GM12878 (cell line): ENCODE results near the gene NDUFS4. TPM values are rescaled to one million over a fixed set of nuclear protein-coding genes. Genes with fewer than 3 reads are reported as not detected.

Experiments
- ATAC-seq: fragments of 200-7000 bp; cut with Tn5 transposase; 3 replicates; pipeline ENCODE4 v1.9.1; 2020; ENCODE audit warnings: mild to moderate bottlenecking, moderate library complexity
- BruUV-seq: library from RNA; stranded (reverse); fragments of 400-500 nt; replicated peaks from 2 replicates; lab custom pipeline; 2021; lab: Mats Ljungman, UMichigan
- CTCF ChIA-PET: fragments of 300-600 bp; sonication (Branson Sonifier 250); formaldehyde crosslinking; extraction: SDS; loops from one replicate; lab custom pipeline; 2021; ENCODE audit warnings: inconsistent platforms; lab: Yijun Ruan, JAX
- POLR2A ChIA-PET: fragments of 350-600 bp; formaldehyde crosslinking; extraction: SDS; loops from one replicate; lab custom pipeline; 2021; ENCODE audit warnings: inconsistent platforms; lab: Charles Lee
- RAD21 ChIA-PET: fragments of 300-600 bp; sonication (Branson Sonifier 250); formaldehyde crosslinking; loops from one replicate; lab custom pipeline; 2023; ENCODE audit warnings: antibody characterized with exemption; ENCODE audit not compliant: unreplicated experiment; lab: Charles Lee
- SMC1A ChIA-PET: fragments of 300-600 bp; sonication (Branson Sonifier 250); formaldehyde crosslinking; loops from one replicate; lab custom pipeline; 2023; ENCODE audit not compliant: unreplicated experiment, uncharacterized antibody; lab: Charles Lee
- DNase-seq: peaks from one replicate; pipeline ENCODE4 v3.0.0-alpha.2; 2011; ENCODE audit warnings: low read depth, low spot score
- FAIRE-seq: peaks from 3 replicates; lab custom pipeline; 2011; peaks lifted over from hg19 to GRCh38; lab: Jason Lieb, UNC
- H2AFZ ChIP-seq: 2 replicates; pipeline ENCODE4 v1.6.0; 2011; ENCODE audit warnings: low read depth, low read length, control low read depth; ENCODE audit not compliant: control insufficient read depth
- H3K27ac ChIP-seq: 2 replicates; pipeline ENCODE4 v1.5.1; 2011; ENCODE audit warnings: control low read depth; ENCODE audit not compliant: control insufficient read depth, insufficient read depth
- H3K27me3 ChIP-seq, 2 experiments: replicated peaks in 1 of 2; 2 replicates each; pipeline versions ENCODE4 v1.6.0 to v1.6.1; 2011; ENCODE audit warnings: low read length in 1 of 2; ENCODE audit not compliant: control insufficient read depth in 2 of 2, insufficient read depth in 2 of 2
- H3K36me3 ChIP-seq, 2 experiments: 2 replicates each; pipeline ENCODE4 v1.5.1; 2011; ENCODE audit warnings: low read length in 1 of 2; ENCODE audit not compliant: control insufficient read depth in 2 of 2, insufficient read depth in 2 of 2
- H3K4me1 ChIP-seq: 2 replicates; pipeline ENCODE4 v1.6.1; 2011; ENCODE audit warnings: mild to moderate bottlenecking, low read length, moderate library complexity, mixed read lengths; ENCODE audit not compliant: control insufficient read depth, insufficient read depth
- H3K4me2 ChIP-seq: 2 replicates; pipeline ENCODE4 v1.6.0; 2011; ENCODE audit warnings: control low read depth; ENCODE audit not compliant: control insufficient read depth, insufficient read depth
- H3K4me3 ChIP-seq: fragments of 200-600 bp; sonication (generic); 2 replicates; pipeline ENCODE4 v1.5.1; 2016
- H3K79me2 ChIP-seq: 2 replicates; pipeline ENCODE4 v1.6.0; 2011; ENCODE audit warnings: low read length; ENCODE audit not compliant: control insufficient read depth, insufficient read depth
- H3K9ac ChIP-seq: 2 replicates; pipeline ENCODE4 v1.8.0; 2011; ENCODE audit warnings: low read length, control low read depth, mixed read lengths; ENCODE audit not compliant: control insufficient read depth, insufficient read depth
- H3K9me3 ChIP-seq: replicated peaks from 3 replicates; pipeline ENCODE4 v1.5.1; 2011; ENCODE audit warnings: mild to moderate bottlenecking, low read length; ENCODE audit not compliant: control insufficient read depth, insufficient read depth
- H4K20me1 ChIP-seq: 2 replicates; pipeline ENCODE4 v1.6.0; 2011; ENCODE audit not compliant: control insufficient read depth, insufficient read depth
- CHD1 ChIP-seq: IDR thresholded peaks from 2 replicates; pipeline ENCODE4 v1.6.1; 2012; ENCODE audit warnings: low read depth, low read length, improper control_type of control experiment
- CHD4 ChIP-seq: fragments of 200-600 bp; sonication (generic); IDR thresholded peaks from 2 replicates; pipeline ENCODE4 v1.6.1; 2016; ENCODE audit warnings: mild to moderate bottlenecking
- EGR1 ChIP-seq, 2 experiments: IDR thresholded peaks; 1 replicate in 1 of 2; 2 replicates in 1 of 2; pipeline ENCODE4 v1.6.1; 2011 to 2012; ENCODE audit warnings: low read depth in 2 of 2, low read length in 2 of 2, borderline replicate concordance in 1 of 2, mild to moderate bottlenecking in 1 of 2, moderate library complexity in 1 of 2
- JUND ChIP-seq: IDR thresholded peaks from 2 replicates; pipeline ENCODE4 v1.6.1; 2012; ENCODE audit warnings: low read depth, mild to moderate bottlenecking, low read length, improper control_type of control experiment, moderate library complexity
- KAT2A ChIP-seq: conservative IDR thresholded peaks from 2 replicates; pipeline ENCODE4 v1.6.1; 2011; ENCODE audit warnings: low read depth, low read length; ENCODE audit not compliant: control insufficient read depth
- MEF2B ChIP-seq: fragments of 450-650 bp; IDR thresholded peaks from 2 replicates; pipeline ENCODE4 v1.6.1; 2018; ENCODE audit warnings: mild to moderate bottlenecking, moderate library complexity; ENCODE audit not compliant: partially characterized antibody, poor library complexity, severe bottlenecking
- MTA2 ChIP-seq: fragments of 450-650 bp; IDR thresholded peaks from 2 replicates; pipeline ENCODE4 v1.6.1; 2016; ENCODE audit warnings: low read depth, mild to moderate bottlenecking, moderate library complexity
- MYC ChIP-seq: IDR thresholded peaks from 2 replicates; pipeline ENCODE4 v1.6.1; 2011; ENCODE audit warnings: mild to moderate bottlenecking, low read length, moderate library complexity, inconsistent platforms; ENCODE audit not compliant: insufficient read depth, insufficient replicate concordance, insufficient read length, severe bottlenecking
- POU2F2 ChIP-seq: IDR thresholded peaks from 3 replicates; pipeline ENCODE4 v1.6.1; 2011; ENCODE audit warnings: low read depth, mild to moderate bottlenecking, low read length, borderline replicate concordance
- RB1 ChIP-seq: fragments of 450-650 bp; formaldehyde crosslinking; IDR thresholded peaks from 2 replicates; pipeline ENCODE4 v1.6.1; 2017; ENCODE audit warnings: mild to moderate bottlenecking, borderline replicate concordance
- SUPT20H ChIP-seq: IDR thresholded peaks from 2 replicates; pipeline ENCODE4 v1.6.1; 2011; ENCODE audit warnings: low read depth, mild to moderate bottlenecking, low read length, moderate library complexity, borderline replicate concordance; ENCODE audit not compliant: control insufficient read depth
- YY1 ChIP-seq: IDR thresholded peaks from 2 replicates; pipeline ENCODE4 v1.6.1; 2011; ENCODE audit warnings: low read depth, mild to moderate bottlenecking, low read length
- ZBED1 ChIP-seq: IDR thresholded peaks from 2 replicates; pipeline ENCODE4 v1.6.1; 2016; ENCODE audit warnings: borderline replicate concordance
- WGBS: methylation state at CpG from one replicate; pipeline ENCODE4 v1.1.6; 2016; ENCODE audit warnings: low lambda C conversion rate; ENCODE audit not compliant: insufficient replicate concordance, insufficient coverage; ENCODE audit errors: missing lambda C conversion rate; 5-methylcytosine and 5-hydroxymethylcytosine counted together
- in situ Hi-C: fragments of 300-500 bp; cut with MboI; formaldehyde crosslinking; loops from 9 replicates; pipeline ENCODE4 v1.14.3; 2018; ENCODE audit warnings: mixed read lengths
- intact Hi-C: fragments of 100-400 bp; cut with micrococcal nuclease; formaldehyde crosslinking; loops from one replicate; pipeline ENCODE4 v1.14.2; 2022; ENCODE audit not compliant: unreplicated experiment
- polyA plus RNA-seq, 11 experiments: library from polyadenylated mRNA; depleted of rRNA in 4 of 11; unstranded in 6 of 11; stranded (reverse) in 5 of 11; fragments of >200 nt; fragmentation: Nextera tagmentation in 4 of 11; fragmentation: Illumina TruSeq in 1 of 11; extraction: Ambion mirVana in 4 of 11; extraction: Trizol in 1 of 11; gene quantifications; 1 replicate in 1 of 11; 2 replicates in 10 of 11; pipeline versions ENCODE4 v1.2.1 to v1.2.3, GENCODE V29; 2011 to 2016; ENCODE audit warnings: inconsistent platforms in 2 of 11, missing spikeins in 2 of 11, low read depth in 1 of 11
- total RNA-seq, 4 experiments: library from RNA; depleted of rRNA in 3 of 4; stranded (reverse); fragments of >200 nt in 3 of 4; fragmentation: Illumina TruSeq in 1 of 4; extraction: Trizol in 1 of 4; gene quantifications; 2 replicates each; pipeline versions ENCODE4 v1.2.1 to v1.2.3, GENCODE V29; 2013 to 2021
- TF ChIP-seq, protein P1 (sequence below): fragments of 450-650 bp; conservative IDR thresholded peaks from 2 replicates; pipeline ENCODE4 v1.6.1; 2017; ENCODE audit warnings: mild to moderate bottlenecking, moderate library complexity
- TF ChIP-seq, protein P2 (sequence below): fragments of 150-350 bp; IDR thresholded peaks from 2 replicates; pipeline ENCODE4 v1.6.1; 2016; ENCODE audit warnings: low read depth, low read length
- TF ChIP-seq, protein P3 (sequence below): fragments of 450-650 bp; IDR thresholded peaks from 2 replicates; pipeline ENCODE4 v1.6.1; 2016; ENCODE audit warnings: mild to moderate bottlenecking
- TF ChIP-seq, protein P4 (sequence below): IDR thresholded peaks from 2 replicates; pipeline ENCODE4 v1.6.1; 2011; ENCODE audit warnings: borderline replicate concordance, low read depth, mild to moderate bottlenecking, moderate library complexity, low read length; ENCODE audit not compliant: insufficient read depth, poor library complexity, severe bottlenecking

Gene NDUFS4
- total and polyA plus RNA-seq, 10 of the 15 experiments (the other 5 are each of a cell fraction or from before 2014, with no cell fraction given): 69.9 to 366 (median 114) TPM

DNA sequence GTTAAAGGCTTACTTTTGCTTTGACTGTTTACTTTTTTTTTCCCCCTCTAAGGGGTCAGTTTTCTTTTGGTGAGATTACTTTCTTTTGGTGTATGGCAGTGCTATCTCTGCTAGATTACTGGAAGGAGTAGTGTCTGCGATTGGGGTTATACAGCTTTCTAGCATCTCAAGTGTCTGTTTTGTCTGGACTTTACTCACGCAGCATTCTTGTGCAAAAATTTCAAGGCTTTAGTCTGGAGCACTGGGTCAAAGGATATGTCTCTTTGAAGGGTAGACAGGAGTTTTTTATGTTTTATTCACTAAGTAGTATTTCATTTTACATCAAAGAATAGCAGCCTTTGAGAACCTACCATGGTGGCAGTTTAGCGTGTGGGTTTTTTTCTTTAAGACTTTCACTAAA, 52.6 kb downstream of the NDUFS4 start:
- Histone ChIP-seq H3K9me3 (no peaks in the 10 kb centered on the region), H3K79me2 (no peaks in the 10 kb centered on the region), H3K9ac (no peak overlapping the region), H3K27me3 (no peaks in the 10 kb centered on the region), H3K36me3 (no peaks in the 10 kb centered on the region), H3K4me2 (no peak overlapping the region), H3K4me3 (no peak overlapping the region), H3K27ac (no peak overlapping the region), H4K20me1 (no peaks in the 10 kb centered on the region), H2AFZ (no peak overlapping the region), H3K4me1 (no peaks in the 10 kb centered on the region)
- POLR2A ChIA-PET: no interaction called here
- in situ Hi-C loops (no loop called here), intact Hi-C loops (no loop called here)
- RAD21 ChIA-PET: no interaction called here
- ATAC-seq: no peak
- SMC1A ChIA-PET: no interaction called here
- 100% methylated on average over 3 of the region's 3 CpGs for WGBS
- no peak for DNase-seq
- no TSS peak for BruUV-seq
- no peak for FAIRE-seq
- CTCF ChIA-PET: no interaction called here
- no peak for TF ChIP-seq CHD1
- TF ChIP-seq, protein P1, sequence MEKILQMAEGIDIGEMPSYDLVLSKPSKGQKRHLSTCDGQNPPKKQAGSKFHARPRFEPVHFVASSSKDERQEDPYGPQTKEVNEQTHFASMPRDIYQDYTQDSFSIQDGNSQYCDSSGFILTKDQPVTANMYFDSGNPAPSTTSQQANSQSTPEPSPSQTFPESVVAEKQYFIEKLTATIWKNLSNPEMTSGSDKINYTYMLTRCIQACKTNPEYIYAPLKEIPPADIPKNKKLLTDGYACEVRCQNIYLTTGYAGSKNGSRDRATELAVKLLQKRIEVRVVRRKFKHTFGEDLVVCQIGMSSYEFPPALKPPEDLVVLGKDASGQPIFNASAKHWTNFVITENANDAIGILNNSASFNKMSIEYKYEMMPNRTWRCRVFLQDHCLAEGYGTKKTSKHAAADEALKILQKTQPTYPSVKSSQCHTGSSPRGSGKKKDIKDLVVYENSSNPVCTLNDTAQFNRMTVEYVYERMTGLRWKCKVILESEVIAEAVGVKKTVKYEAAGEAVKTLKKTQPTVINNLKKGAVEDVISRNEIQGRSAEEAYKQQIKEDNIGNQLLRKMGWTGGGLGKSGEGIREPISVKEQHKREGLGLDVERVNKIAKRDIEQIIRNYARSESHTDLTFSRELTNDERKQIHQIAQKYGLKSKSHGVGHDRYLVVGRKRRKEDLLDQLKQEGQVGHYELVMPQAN: no peak
- TF ChIP-seq SUPT20H: no peak
- TF ChIP-seq, protein P2, sequence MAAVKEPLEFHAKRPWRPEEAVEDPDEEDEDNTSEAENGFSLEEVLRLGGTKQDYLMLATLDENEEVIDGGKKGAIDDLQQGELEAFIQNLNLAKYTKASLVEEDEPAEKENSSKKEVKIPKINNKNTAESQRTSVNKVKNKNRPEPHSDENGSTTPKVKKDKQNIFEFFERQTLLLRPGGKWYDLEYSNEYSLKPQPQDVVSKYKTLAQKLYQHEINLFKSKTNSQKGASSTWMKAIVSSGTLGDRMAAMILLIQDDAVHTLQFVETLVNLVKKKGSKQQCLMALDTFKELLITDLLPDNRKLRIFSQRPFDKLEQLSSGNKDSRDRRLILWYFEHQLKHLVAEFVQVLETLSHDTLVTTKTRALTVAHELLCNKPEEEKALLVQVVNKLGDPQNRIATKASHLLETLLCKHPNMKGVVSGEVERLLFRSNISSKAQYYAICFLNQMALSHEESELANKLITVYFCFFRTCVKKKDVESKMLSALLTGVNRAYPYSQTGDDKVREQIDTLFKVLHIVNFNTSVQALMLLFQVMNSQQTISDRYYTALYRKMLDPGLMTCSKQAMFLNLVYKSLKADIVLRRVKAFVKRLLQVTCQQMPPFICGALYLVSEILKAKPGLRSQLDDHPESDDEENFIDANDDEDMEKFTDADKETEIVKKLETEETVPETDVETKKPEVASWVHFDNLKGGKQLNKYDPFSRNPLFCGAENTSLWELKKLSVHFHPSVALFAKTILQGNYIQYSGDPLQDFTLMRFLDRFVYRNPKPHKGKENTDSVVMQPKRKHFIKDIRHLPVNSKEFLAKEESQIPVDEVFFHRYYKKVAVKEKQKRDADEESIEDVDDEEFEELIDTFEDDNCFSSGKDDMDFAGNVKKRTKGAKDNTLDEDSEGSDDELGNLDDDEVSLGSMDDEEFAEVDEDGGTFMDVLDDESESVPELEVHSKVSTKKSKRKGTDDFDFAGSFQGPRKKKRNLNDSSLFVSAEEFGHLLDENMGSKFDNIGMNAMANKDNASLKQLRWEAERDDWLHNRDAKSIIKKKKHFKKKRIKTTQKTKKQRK: no peak
- TF ChIP-seq MYC: no peak
- no peak for TF ChIP-seq MEF2B
- TF ChIP-seq CHD4: no peak
- TF ChIP-seq JUND: no peak
- TF ChIP-seq POU2F2: no peak
- no peak for TF ChIP-seq ZBED1
- TF ChIP-seq, protein P3, sequence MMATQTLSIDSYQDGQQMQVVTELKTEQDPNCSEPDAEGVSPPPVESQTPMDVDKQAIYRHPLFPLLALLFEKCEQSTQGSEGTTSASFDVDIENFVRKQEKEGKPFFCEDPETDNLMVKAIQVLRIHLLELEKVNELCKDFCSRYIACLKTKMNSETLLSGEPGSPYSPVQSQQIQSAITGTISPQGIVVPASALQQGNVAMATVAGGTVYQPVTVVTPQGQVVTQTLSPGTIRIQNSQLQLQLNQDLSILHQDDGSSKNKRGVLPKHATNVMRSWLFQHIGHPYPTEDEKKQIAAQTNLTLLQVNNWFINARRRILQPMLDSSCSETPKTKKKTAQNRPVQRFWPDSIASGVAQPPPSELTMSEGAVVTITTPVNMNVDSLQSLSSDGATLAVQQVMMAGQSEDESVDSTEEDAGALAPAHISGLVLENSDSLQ: no peak
- TF ChIP-seq EGR1 (IDR thresholded peaks at IDR 0.05; ENCODE audit: borderline replicate concordance in 1 of 2, low read depth in 2 of 2, low read length in 2 of 2): no peak
- no peak for TF ChIP-seq KAT2A
- no peak for TF ChIP-seq RB1
- TF ChIP-seq, protein P4, sequence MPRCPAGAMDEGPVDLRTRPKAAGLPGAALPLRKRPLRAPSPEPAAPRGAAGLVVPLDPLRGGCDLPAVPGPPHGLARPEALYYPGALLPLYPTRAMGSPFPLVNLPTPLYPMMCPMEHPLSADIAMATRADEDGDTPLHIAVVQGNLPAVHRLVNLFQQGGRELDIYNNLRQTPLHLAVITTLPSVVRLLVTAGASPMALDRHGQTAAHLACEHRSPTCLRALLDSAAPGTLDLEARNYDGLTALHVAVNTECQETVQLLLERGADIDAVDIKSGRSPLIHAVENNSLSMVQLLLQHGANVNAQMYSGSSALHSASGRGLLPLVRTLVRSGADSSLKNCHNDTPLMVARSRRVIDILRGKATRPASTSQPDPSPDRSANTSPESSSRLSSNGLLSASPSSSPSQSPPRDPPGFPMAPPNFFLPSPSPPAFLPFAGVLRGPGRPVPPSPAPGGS: no peak
- TF ChIP-seq YY1: no peak
- no peak for TF ChIP-seq MTA2
